Measurements from ENCODE around the gene VENTX.
"Not testable (repeated sequence)": the region's sequence is repeated elsewhere in the genome, so short reads cannot be mapped to it uniquely, and the experiment has no call there.

VENTX gene

DNA sequence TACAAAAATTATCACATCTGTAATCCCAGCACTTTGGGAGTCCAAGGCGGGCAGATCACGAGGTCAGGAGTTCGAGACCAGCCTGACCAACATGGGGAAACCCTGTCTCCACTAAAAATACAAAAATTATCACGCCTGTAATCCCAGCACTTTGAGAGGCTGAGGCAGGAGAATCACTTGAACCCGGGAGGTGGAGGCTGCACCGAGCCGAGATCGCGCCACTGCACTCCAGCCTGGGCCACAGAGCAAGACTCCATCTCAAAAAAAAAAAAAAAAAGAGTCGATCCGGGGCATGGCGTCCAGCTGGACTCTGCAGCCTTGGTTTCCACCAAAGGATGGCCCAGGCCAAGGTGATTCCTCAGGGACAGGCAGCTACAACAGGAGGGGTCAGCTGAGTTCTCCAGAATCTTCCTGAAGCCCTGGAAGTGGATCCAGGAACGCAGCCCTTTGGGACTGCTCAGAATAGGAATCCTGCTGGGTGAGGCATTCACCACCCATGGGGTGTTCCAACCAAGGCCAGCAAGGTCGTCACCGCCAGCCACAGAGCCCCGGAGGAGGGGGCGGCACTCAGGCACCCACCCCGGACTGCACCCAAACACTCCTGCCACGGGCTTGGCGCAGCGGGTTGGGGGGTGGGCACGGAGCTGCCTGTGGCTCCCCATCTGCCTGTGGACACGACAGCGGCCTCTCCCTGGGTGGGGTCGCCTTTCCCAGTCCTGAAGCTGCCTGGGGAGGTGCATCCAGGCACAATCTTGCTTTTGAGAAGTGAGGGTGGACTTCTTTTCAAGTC lies 19.7 kb upstream of the VENTX start:
- DNase-seq: no peak

- no peak for DNase-seq
Observed at GRCh38 chr10:133218891-133219290, 18.8 kb upstream of the VENTX start.

GRCh38 chr10:133219782-133220181 lies 17.9 kb upstream of the VENTX start:
- DNase-seq: no peak

DNA sequence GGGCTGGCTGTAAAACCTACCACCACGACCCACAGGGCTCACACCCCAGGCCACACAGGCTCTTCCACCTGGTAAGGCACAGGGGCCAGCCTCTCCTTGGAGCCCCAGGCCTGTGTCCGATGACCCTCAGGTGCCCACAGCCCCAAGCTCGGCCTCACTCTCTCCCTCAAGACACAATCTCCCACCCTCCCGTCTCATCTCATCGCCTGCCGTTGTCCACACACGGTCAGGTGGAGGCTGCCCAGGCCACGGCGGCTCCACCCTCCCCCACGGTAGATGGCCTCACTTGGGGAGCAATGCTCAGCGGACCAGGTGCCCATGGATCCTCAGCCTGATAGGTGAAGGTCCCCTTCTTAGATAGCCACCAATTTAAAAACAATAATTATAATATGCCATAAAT lies 16.3 kb upstream of the VENTX start:
- no peak for DNase-seq

GRCh38 chr10:133221756-133222155 lies 15.9 kb upstream of the VENTX start:
- DNase-seq: not testable (repeated sequence)

DNA sequence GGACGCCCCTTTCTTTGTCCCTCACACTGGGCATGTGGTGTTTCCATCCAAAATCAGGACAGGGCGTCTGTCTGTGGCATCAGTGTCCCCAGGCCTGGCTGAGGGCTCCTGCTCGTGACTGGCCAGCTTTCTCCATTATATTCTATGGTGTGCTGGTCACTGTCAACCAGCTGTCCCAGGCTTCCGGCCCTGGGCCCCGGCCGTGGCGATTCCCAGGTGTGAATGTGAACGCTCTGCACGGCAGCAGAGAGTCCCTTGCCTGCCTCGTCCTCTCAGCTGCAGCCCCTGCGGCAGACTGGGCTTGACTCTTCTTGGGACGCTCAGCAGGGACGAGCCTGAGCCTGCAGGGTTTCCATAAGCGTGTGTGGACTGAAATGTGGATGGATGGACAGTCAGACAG lies 13.6 kb upstream of the VENTX start:
- no peak for DNase-seq

DNA sequence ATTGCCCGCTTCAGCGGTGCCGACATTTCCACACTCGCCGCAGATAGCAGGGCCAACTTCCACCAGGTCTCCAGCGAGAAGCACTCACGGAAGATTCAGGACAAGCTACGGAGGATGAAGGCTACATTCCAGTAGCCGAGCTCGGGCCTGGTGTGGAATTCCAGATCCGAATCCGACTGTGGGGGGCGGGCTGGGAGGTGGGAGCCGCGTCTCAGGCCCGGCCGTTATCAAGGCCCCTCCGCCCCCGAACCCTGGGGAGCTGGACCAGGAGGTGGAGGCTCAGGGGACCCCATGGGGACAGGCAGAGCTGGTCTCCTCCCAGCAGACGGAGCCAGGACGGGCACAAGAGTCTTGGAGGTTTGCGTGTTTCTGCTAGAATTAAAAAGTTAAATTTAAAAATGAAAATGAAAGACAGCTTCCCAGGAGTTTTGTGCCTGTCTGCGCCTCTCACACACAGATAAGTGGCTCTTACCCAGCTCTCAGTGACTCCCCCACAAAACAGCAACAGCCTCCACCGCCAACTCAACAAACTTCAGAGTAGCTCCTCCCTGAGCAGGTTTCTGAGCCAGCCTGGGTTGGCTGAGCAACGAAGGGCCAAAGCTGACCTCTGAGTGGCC lies 12.8 kb upstream of the VENTX start:
- no peak for DNase-seq

GRCh38 chr10:133225707-133226191 lies 11.9 kb upstream of the VENTX start:
- no peak for DNase-seq

- no peak for DNase-seq
Observed at GRCh38 chr10:133226251-133226808, 11.3 kb upstream of the VENTX start.

DNA sequence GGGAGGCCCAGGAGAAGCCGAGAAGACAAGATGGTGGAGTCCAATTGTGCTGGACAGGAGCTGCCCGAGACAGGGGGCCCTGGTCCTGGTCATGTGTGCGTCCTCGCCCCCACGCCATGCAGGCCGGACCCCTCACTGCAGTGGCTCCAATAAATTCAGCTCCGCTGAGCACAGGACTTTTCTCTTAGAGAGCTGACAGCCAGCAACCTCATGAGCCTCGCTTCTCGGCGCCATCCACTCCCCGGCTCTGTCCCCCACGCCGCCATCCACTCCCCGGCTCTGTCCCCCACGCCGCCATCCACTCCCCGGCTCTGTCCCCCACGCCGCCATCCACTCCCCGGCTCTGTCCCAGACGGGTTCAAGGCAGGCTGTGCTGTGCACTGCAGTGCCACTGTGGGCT lies 10.4 kb upstream of the VENTX start:
- DNase-seq: no peak

DNA sequence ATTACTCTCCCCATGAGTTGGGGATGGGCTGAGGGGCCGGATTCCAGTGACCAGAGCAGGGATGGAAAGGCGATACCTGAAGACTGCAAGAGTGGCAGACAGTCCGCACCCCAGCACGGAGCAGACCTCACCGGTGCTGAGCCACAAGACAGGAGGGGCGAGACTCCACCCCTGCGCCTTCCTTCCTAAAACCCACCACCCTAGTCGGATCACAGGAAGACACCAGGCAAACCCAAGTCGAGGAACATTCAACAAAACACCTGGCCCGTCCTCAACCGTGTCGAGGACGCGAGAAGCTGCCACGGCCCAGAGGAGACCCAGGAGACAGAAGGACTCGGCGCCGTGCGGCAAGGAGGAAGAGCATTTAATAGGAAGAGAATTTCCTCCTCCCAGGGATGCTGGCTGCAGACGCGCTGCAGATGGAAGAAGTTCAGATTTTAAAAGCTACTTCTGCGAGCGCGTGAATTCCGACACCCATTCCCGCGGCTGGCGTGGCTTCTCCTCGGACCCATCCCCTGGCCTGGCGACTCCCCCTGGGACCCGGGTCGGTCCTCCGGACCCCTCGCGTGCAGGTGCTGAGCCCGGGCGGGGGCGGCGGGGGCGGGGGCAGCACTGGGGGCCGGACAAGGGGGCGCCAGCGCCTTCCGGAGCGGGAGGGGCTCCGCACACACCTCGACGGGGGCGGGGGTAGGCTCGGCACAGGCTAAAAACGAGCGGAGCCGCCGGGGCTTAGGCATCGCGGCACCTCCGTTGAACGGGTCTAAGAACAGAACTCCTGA lies 8.2 kb upstream of the VENTX start:
- no peak for DNase-seq

GRCh38 chr10:133230044-133230361 lies 7.7 kb upstream of the VENTX start, which contains the start of gene UTF1:
Gene UTF1 (plus strand): TSS chr10:133230217. CDS start chr10:133230289, 72 bp downstream.
- DNase-seq: no peak

DNA sequence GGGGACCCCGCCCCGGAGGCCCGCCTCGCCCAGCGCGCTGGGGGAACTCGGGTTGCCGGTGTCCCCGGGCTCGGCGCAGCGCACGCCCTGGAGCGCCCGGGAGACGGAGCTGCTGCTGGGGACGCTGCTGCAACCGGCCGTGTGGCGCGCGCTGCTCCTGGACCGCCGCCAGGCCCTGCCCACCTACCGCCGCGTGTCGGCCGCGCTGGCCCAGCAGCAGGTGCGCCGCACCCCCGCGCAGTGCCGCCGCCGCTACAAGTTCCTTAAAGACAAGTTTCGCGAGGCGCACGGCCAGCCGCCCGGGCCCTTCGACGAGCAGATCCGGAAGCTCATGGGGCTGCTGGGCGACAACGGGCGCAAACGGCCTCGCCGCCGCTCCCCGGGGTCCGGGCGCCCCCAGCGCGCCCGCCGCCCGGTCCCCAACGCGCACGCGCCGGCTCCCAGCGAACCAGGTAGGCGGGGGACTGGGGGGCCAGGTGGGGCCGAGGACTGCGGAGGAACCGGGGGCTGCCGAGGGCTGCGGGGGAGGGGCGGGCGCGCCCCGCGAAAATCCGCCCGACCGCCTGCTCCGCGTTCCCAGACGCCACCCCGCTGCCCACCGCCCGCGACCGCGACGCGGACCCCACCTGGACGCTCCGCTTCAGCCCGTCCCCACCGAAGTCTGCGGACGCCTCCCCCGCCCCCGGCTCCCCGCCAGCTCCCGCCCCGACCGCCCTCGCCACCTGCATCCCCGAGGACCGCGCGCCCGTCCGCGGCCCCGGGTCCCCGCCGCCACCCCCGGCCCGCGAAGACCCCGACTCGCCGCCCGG lies 7.1 kb upstream of the VENTX start:
- no peak for DNase-seq

DNA sequence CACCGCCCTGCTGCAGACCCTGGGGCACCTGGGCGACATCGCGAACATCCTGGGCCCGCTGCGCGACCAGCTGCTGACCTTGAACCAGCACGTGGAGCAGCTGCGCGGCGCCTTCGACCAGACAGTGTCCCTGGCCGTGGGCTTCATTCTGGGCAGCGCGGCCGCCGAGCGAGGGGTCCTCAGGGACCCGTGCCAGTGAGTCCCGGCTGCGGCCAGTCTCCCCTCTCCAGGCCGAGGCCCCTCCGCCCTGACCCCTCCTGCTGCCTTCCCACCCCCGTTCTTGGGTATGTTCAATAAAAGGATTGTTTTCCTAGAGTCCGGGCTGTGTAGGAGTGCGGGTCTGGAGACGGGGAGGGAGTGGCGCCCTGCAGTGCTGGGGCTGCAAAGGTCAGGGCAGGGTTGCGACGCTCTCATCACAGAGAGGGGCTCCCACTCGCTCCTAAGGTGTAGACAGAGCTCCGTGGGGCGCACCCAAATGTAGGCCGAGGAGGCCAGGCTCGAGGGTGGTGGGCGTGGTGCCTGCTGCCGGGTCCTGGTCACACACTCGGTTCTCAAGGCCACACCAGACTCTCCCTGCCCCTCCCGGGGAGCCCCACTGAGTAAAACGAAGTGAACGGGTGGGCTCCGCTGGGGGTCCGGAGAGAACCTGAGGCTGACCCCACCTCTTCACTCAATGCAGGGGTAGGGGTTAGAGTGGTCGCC lies 6.3 kb upstream of the VENTX start:
- DNase-seq: no peak

- DNase-seq: no peak
Observed at GRCh38 chr10:133231946-133232574, 5.6 kb upstream of the VENTX start.

- not testable (repeated sequence) for DNase-seq
Observed at GRCh38 chr10:133234796-133235195, 2.9 kb upstream of the VENTX start.

- no peak for DNase-seq
Observed at GRCh38 chr10:133235265-133235855, 2.3 kb upstream of the VENTX start.

GRCh38 chr10:133235932-133236331 lies 1.7 kb upstream of the VENTX start:
- no peak for DNase-seq

DNA sequence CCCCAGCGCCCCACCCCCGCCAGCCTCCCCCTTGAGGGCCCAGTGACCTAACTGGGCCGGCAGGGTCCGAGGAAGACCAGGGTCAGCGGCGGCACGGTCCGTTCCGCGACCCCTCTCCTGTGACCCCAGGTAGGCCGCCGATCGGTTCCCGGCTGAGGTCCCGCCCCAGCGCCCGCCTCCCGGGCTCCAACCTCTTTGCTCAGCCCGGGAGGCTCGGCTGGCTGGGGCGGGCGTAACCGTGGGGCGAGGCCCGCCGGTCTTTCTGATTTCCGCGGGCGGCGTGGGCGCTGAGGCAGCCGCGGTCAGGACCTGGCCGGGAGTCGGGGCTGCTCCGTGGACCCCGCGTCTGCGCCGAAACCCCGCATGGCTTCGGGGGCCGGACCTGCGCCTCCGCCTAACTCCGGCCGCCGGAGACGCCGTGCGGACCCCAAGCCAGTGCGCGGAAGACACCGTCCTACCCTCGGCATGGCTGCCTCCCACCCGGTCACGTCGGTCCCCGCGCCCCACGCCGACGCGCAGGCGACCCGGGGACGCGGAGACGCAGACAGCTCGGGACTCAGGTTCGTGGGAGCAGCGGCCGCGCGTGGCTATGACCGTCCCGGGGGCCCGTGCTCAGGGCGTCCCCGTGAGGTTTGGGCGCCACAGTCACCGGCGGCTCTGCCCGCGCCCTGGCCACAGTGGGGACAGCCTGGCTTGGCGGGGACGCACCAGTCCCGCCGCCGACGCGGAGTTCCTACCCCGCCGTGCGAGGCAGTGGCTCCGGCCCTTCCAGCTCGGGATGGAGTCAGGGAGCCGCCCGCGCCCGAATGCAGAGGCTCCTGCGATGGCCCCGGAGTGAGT lies 1.0 kb upstream of the VENTX start:
- DNase-seq: no peak

GRCh38 chr10:133237241-133237587 lies 441 bp upstream of the VENTX start:
- no peak for DNase-seq
